PC-9 (cell line): ENCODE measurements around the gene GCK.

Experiments used
- CTCF ChIP-seq: fragments of 200-600 bp; sonication (generic); conservative IDR thresholded peaks from 2 replicates; pipeline ENCODE4 v1.6.1; 2017; ENCODE audit warnings: mixed run types, antibody characterized with exemption, mild to moderate bottlenecking, moderate library complexity
- EZH2 ChIP-seq: fragments of 200-600 bp; sonication (generic); IDR thresholded peaks from 2 replicates; pipeline ENCODE4 v1.8.0; 2017; ENCODE audit warnings: antibody characterized with exemption, low read depth

DNA sequence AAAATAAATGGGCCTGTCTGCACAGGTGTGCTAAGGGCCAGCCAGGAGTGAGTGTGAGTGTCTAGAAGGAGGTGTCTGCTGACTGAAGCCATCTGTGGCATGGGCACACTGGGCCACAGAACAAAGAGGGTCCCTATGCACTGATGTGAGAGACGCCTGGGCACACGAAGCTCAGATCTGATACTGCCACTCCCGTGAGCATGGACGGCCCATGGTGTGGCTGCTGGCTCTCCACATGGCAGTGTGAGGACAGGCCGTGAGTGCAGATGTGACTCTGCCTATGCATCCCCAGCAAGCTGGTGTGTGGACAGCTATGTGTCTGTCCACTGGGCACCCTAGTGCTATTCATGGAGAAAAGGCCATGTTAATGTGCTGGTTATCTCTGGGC, 35.3 kb downstream of the GCK start:
- TF ChIP-seq CTCF (no peak), EZH2 (no peak)
